AG10803 (cell line): ENCODE results near the gene SELENON.

ENCODE experiments used
- DNase-seq: peaks from one replicate; pipeline ENCODE4 v3.0.0; 2010; ENCODE audit warnings: low read depth
- H3K4me3 ChIP-seq: 2 replicates; pipeline ENCODE4 v1.5.1; 2011; ENCODE audit warnings: mild to moderate bottlenecking, low read length, control low read depth
- TF ChIP-seq, protein P1 (sequence below): conservative IDR thresholded peaks from 2 replicates; pipeline ENCODE4 v1.5.1; 2011; ENCODE audit warnings: mild to moderate bottlenecking, low read length, control low read depth, inconsistent platforms

SELENON gene

DNA sequence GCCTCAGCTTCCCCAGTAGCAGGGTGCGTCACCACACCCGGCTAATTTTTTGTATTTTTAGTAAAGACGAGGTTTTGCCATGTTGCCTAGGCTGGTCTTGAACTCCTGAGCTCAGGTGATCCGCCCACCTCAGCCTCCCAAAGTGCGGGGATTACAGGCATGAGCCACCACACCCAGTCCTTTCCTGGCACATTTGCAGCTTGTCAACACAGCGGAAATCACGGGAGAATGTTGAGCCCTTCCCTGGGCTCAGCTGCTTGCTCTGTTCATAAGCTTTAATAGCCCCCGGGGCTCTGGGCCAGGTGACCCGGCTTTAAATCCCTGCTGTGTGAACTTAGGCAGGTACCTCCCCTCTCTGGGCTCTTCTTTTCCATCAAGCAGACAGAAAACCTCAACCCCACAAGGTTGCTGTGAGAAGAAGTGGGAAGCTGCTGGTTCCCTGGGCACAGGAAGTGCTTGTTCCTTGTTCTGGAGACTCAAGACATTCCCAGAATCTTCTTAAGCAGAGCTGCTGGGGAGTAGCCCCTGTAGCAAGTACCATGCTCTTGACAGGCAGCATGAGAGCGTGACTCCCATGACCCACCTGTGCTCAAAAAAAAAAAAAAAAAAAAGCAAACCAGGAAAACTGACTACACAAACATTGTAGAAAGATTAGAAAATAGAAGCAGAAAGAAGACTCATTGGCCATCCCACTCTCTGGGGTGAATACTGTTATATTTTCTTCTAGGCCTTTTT is 14.5 kb upstream of the SELENON start:
- no peak for DNase-seq
- TF ChIP-seq, protein P1, sequence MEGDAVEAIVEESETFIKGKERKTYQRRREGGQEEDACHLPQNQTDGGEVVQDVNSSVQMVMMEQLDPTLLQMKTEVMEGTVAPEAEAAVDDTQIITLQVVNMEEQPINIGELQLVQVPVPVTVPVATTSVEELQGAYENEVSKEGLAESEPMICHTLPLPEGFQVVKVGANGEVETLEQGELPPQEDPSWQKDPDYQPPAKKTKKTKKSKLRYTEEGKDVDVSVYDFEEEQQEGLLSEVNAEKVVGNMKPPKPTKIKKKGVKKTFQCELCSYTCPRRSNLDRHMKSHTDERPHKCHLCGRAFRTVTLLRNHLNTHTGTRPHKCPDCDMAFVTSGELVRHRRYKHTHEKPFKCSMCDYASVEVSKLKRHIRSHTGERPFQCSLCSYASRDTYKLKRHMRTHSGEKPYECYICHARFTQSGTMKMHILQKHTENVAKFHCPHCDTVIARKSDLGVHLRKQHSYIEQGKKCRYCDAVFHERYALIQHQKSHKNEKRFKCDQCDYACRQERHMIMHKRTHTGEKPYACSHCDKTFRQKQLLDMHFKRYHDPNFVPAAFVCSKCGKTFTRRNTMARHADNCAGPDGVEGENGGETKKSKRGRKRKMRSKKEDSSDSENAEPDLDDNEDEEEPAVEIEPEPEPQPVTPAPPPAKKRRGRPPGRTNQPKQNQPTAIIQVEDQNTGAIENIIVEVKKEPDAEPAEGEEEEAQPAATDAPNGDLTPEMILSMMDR, result no peak
- no peak overlapping the region for H3K4me3 ChIP-seq

DNA sequence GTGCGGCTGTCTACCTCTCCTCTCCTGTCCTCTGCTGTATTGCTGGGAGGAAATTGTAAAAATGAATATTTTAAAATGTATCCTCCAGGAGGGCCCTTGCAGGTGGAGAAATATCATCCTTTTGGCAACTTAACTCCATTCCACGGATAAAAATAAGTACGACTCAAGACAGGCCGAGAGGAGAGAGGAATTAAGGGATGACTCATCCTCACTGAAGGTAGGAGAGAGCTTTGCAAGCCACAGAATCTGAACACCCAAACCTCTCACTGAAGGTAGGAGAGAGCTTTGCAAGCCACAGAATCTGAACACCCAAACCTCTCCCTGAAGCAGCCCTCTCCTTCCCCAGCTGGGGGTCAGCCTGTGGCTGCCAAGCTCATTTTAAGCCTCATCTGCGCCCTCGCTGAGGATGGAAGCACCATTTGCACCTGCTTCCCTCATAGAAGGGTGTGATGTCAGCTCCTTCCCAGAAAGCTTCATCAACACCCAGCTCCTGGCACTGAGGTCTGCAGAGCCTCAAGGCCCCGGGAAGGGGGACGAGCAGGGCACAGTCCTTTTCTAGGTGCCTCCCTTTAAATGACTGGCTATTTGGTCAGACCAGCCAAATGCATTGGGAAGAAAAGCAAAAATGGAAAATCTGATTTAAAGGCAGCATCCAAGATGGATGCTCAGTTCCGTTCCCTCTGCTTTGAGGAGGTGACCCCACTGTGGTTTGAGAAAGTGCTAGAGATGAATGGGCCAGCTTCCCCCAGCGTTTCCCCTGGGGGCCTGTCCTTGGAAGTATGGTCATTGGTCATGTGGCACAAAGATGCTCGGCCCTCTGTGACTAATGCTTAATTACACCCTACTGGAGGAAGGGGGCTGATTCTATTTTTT is 12.9 kb upstream of the SELENON start:
- no peak overlapping the region for H3K4me3 ChIP-seq
- DNase-seq, result no peak
- TF ChIP-seq, protein P1, result no peak

DNA sequence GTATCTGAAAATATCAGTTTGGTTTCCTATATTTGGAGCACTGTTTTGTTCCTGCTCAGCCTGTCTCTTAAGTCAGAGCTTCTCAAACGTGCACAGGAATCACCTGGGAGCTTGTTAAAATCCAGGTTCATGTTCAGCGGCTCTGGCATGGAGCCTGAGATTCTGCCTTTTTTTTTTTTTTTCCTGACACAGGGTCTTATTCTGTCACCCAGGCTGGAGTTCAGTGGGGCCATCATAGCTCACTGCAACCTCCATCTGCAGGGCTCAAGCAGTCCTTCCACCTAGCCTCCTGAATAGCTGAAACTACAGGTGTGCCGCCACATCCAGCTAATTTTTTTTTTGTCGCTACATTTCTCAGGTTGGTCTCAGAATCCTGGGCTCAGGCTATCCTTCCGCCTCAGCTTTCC is 12.2 kb upstream of the SELENON start:
- no peak for DNase-seq
- H3K4me3 ChIP-seq, result no peak overlapping the region
- TF ChIP-seq, protein P1, result no peak

DNA sequence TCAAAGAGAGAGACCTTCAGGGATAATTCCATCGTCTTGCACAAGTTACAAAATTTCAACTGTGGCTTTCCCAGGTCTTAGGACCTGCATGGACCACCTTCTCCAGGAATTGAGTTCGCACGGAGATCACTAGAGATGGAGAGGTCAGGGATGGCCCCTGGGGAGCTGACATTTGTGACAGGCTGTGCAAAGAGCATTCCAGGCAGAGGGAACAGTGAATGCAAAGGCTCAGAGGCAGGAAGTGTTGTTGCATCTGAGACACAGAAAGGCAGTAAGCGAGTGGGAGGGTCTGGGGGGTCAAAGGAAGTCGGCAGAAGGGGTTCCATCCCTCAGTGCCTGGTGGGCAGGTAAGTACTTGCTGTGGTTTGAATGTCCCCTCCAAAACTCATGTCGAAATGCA is 9.5 kb upstream of the SELENON start:
- DNase-seq, result no peak
- H3K4me3 ChIP-seq, result no peak overlapping the region
- TF ChIP-seq, protein P1, result no peak

DNA sequence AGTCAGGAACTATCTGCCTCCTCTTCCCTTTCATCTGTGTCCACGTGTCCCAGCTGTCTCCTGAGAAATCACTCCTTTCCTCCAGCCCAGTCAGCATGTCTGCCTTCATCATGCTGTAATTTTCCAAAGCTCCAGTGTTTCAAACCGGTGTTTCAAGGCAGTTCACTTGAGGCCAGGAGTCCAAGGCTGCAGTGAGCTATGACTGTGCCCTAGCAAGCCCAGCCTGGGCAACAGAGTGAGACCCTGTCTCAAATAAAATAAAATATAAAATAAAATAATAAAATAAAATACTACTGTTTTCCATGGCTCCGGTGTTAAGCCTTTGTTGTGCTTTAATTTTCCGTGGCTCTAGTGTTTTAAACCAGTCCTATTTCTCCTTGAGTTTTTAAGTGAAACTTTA is 7.9 kb upstream of the SELENON start:
- TF ChIP-seq, protein P1, result no peak
- H3K4me3 ChIP-seq, result no peak overlapping the region
- DNase-seq, result no peak

DNA sequence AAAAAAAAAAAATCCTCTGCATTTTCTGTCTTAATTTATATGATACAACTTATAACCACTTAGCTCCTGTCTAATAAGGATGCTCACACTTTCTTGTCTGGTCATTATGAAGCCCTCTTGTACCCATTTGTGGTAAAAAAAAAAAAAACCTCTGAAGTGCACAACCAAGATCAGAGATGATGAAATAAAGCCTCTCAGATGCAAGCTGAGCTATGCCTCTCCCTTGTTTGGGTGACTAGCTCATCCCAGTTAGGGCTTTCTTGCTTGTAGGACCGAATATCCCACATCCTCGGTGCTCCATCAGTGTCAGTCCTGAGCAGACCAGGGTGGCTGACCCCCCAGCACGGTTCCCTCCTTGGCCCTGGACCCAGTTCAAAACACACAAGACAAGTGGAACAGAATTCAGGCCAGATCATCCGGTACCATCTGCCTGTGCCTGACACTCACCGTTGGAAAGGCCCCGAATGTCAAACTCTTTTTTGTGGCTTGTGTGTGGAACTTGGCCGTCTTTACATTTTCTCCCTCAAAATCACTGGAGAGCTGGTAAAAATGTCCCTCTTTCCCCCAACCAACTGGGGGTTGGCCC is 6.3 kb upstream of the SELENON start:
- DNase-seq, result peak; percentile 41
- H3K4me3 ChIP-seq, result no peak overlapping the region
- TF ChIP-seq, protein P1, result no peak

DNA sequence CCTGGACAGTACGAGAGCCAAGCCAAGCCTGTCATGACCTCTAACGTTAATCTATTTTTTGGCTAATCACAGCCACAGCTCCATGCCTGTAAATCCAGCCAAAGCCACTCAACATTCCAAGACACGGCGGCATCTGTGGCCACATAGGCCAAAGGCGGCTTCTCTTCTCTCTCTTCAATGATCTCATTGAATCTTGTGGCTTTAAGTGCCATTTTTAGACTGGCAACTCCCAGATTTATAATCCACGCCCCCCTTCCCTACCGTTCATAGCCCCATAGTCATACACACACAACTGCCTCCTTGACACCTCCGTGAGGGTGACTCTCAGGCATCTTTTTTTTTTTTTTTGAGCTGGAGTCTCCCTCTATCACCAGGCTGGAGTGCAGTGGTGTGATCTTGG is 5.7 kb upstream of the SELENON start:
- DNase-seq, result peak; percentile 64
- H3K4me3 ChIP-seq, result no peak overlapping the region
- TF ChIP-seq, protein P1, result no peak
